DMS79 treated with DMSO at 0.1 percent for 48 hours (cell line): Measurements from ENCODE around the gene GSG1L2.

Experiments used
- DNase-seq: peaks from one replicate; lab custom pipeline; 2025; lab: John Stamatoyannopoulos, UW

The GSG1L2 gene

GRCh38 chr17:9824797-9825338, 3.0 kb upstream of the GSG1L2 start:
- no peak for DNase-seq

- no peak for DNase-seq
Measured at GRCh38 chr17:9824094-9824493, 2.2 kb upstream of the GSG1L2 start.

GRCh38 chr17:9820448-9820847, 1.4 kb downstream of the GSG1L2 start:
- no peak for DNase-seq

GRCh38 chr17:9818760-9819159, 3.1 kb downstream of the GSG1L2 start:
- DNase-seq: no peak

- DNase-seq: no peak
Measured at GRCh38 chr17:9817086-9817485, 4.8 kb downstream of the GSG1L2 start.

GRCh38 chr17:9816472-9816871, 5.4 kb downstream of the GSG1L2 start:
- no peak for DNase-seq

GRCh38 chr17:9814337-9814945, 7.4 kb downstream of the GSG1L2 start:
- no peak for DNase-seq

GRCh38 chr17:9813166-9813565, 8.7 kb downstream of the GSG1L2 start:
- no peak for DNase-seq

- DNase-seq: no peak
Measured at GRCh38 chr17:9811537-9811936, 10.3 kb downstream of the GSG1L2 start.

- DNase-seq: no peak
Measured at GRCh38 chr17:9811086-9811485, 10.8 kb downstream of the GSG1L2 start.

GRCh38 chr17:9810100-9810949, 11.6 kb downstream of the GSG1L2 start:
- no peak for DNase-seq

GRCh38 chr17:9809409-9809808, 12.5 kb downstream of the GSG1L2 start:
- no peak for DNase-seq

GRCh38 chr17:9806699-9807098, 15.2 kb downstream of the GSG1L2 start:
- no peak for DNase-seq

- DNase-seq: no peak
Measured at GRCh38 chr17:9805769-9806168, 16.1 kb downstream of the GSG1L2 start.

- no peak for DNase-seq
Measured at GRCh38 chr17:9802697-9803096, 19.2 kb downstream of the GSG1L2 start.

- DNase-seq: no peak
Measured at GRCh38 chr17:9802294-9802693, 19.6 kb downstream of the GSG1L2 start.

- no peak for DNase-seq
Measured at GRCh38 chr17:9801505-9801904, 20.4 kb downstream of the GSG1L2 start.

- DNase-seq: no peak
Measured at GRCh38 chr17:9798724-9799123, 23.2 kb downstream of the GSG1L2 start.

GRCh38 chr17:9798008-9798407, 23.9 kb downstream of the GSG1L2 start:
- no peak for DNase-seq

- DNase-seq: no peak
Measured at GRCh38 chr17:9792181-9792840, 29.6 kb downstream of the GSG1L2 start.

- DNase-seq: no peak
Measured at GRCh38 chr17:9790889-9791876, 30.7 kb downstream of the GSG1L2 start, which contains the start of gene DHRS7C. TSS of gene DHRS7C (minus strand) at chr17:9791592. CDS start at chr17:9791284, 308 bp downstream.
